Heart left ventricle (tissue), 13 donors: ENCODE data around the gene EMILIN2.

Source experiments
- POLR2A ChIP-seq, 2 donors: fragments of 450-650 bp; IDR thresholded peaks; one replicate each; pipeline ENCODE4 v1.6.1; 2017; ENCODE audit warnings: antibody characterized with exemption in 2 of 2, mild to moderate bottlenecking in 2 of 2, moderate library complexity in 2 of 2
- TF ChIP-seq, protein P1 (sequence below), 12 donors: fragments of 200-600 bp; sonication (generic) in 4 of 12; IDR thresholded peaks; one replicate each; pipeline versions ENCODE4 v1.5.0 to v1.8.0; 2018 to 2022; ENCODE audit warnings: antibody characterized with exemption in 12 of 12, mild to moderate bottlenecking in 5 of 12
- donor health status: ischemic (EF 13 %, LVEDD 7.1; RV severe dilation, severe dysfunction).
- donor health status: DM: no; HTN: yes; CAD: no.
- donor health status: DM: no; HTN: no; CAD: no.
- donor health status: ischemic (EF 25% LVEDD 6.9; RV normal size, moderate dysfunction).
- donor health status: ischemic (EF 25% LVEDD 5.7; RV mildly dilated, moderate dysfunction).
- donor health status: ischemic (EF 35%, LVEDD 5.7; RV mildly dilated, moderate dysfunction).
- donor health status: nonischemic (EF 11% LVEDD 7.7; RV severe dilation, severe dysfunction).
- donor health status: DM: yes; HTN: yes; CAD: no.
- donor health status: PGD.
- donor health status: ischemic (EF 29% LVEDD 5.4; RV normal size, mild dysfunction).
- donor health status: nonischemic (EF 23%, LVEDD 6.1; RV moderate dilation, normal function).

DNA sequence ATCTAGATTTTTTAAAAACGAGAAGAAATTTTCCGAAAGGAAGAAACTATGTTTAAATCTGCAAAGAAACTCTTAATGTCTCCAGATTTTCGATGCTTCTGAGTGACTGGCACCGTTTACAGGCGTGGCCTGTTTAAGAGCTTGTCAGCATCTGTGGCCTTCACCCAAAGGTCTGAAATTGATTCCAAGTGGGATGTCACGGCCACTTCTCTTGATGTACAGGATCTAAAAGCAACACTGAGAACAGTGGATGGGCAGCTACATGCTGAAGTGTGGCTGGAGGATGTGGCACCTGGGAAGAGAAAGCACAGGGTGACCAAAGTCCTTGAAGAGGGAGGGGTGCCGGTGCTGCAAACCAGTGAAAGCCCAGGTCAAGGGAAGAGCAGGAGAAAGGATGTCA, 28.0 kb downstream of the EMILIN2 start:
- TF ChIP-seq, protein P1, sequence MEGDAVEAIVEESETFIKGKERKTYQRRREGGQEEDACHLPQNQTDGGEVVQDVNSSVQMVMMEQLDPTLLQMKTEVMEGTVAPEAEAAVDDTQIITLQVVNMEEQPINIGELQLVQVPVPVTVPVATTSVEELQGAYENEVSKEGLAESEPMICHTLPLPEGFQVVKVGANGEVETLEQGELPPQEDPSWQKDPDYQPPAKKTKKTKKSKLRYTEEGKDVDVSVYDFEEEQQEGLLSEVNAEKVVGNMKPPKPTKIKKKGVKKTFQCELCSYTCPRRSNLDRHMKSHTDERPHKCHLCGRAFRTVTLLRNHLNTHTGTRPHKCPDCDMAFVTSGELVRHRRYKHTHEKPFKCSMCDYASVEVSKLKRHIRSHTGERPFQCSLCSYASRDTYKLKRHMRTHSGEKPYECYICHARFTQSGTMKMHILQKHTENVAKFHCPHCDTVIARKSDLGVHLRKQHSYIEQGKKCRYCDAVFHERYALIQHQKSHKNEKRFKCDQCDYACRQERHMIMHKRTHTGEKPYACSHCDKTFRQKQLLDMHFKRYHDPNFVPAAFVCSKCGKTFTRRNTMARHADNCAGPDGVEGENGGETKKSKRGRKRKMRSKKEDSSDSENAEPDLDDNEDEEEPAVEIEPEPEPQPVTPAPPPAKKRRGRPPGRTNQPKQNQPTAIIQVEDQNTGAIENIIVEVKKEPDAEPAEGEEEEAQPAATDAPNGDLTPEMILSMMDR (IDR thresholded peaks at IDR 0.05): no peak
- no peak for TF ChIP-seq POLR2A (IDR thresholded peaks at IDR 0.05)
